Muscle of back (tissue), 11 donors: ENCODE results near the gene RHBDD3. TPM values are rescaled to one million over a fixed set of nuclear protein-coding genes. Genes with fewer than 3 reads are reported as not detected.
"Not testable (repeated sequence)": the region's sequence is repeated elsewhere in the genome, so short reads cannot be mapped to it uniquely, and the experiment has no call there.

Source experiments
- DNase-seq, 3 donors: peaks; one replicate each; pipeline versions ENCODE4 v3.0.0 to v3.0.0-alpha.2; 2013
- polyA plus RNA-seq, 10 donors: library from polyadenylated mRNA; unstranded; fragments of 120-200 nt; gene quantifications; one replicate each; pipeline ENCODE4 v1.2.1, GENCODE V29; 2013; ENCODE audit not compliant: insufficient read length in 10 of 10

Gene RHBDD3
- polyA plus RNA-seq, 10 donors: 18.1 to 25.4 (median 21.7) TPM

DNA sequence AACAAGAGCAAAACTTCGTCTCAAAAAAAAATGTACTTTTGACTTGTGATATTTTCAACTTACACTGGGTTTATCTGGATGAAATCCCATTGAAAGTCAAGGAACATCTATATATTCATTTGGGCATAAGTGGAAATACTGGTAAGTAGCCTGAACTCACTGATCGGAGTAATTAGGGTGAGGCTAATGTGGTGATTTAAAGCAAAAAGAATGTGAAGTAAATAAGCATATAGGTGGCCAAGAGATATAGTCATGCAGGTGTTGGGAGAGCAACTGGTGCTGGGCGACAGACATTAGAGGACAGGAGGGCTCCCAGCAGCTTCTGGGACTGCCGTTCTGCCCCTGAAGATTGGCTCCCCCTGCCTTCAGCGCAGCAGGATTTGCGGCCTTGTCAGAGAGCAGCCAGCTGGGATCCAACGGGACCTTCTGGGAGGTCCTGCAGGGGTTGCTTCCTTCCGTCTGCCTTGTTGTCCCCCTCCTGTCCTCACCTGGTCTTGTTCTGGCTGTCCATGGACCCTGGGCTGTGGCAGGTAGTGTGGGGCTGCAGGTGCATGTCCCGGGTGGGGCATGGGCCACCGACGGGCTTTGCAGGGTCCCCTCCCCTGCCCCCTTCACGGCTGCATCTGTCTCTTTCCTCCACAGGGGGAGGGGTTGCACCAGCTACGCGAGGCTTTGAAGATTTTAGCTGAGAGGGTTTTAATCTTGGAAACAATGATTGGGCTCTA lies 14.1 kb downstream of the RHBDD3 start:
- no peak for DNase-seq

DNA sequence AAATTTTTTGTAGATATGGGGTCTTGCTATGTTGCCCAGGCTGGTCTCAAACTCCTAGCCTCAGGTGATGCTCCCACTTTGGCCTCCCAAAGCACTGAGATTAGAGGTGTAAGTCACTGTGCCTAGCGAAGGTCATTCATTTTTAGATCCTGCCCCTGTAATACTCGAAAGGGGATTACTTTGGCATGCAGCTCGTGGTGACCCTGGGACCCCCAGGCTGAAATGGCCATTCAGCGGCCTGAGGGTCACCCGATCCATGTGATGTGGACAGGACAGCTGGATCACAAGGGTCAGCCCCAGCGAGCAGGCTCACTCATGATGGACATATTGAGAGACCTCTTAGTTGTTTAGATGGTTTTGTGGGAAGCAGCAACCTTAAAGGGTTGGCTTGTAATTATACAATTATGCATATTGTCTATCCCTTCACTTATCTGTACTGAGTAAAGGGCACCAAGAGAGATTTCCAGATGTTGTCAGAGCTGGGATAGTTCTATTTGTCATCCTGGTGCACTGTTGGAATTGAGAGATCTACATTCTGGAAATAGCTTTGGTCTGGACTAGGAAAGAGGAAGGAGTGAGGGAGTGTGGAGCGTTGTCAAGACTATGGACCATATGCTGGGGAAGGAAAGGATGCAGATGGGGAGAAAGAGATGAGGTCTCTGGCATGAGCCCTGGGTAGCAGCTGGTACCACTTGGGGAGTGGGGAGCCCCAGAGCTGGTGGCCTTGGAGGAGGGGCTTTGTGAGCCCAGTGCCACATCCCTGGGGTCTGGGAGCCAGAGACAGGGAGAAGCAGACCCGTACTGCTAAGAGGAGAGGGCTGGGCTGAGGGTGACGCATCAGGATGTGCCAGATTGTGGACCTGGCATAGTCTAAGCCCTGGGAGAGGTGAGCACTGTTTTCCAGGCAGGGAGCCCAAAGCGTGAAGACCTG lies 15.5 kb downstream of the RHBDD3 start:
- no peak for DNase-seq

DNA sequence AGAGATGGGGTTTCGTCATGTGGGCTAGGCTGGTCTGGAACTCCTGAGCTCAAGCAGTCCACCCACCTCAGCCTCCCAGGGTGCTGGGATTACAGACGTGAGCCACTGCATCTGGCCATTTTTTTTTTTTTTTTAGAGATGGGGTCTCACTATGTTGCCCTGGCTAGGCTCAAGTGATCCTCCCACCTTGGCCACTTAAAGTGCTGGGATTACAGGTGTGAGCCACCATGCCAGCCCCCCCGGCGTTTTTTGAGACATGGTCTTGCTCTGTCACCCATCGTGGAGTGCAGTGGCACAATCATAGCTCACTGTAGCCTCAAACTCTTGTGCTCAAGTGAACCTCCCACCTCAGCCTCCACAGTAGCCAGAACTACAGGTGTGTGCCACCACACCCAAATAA lies 16.5 kb downstream of the RHBDD3 start:
- no peak for DNase-seq

DNA sequence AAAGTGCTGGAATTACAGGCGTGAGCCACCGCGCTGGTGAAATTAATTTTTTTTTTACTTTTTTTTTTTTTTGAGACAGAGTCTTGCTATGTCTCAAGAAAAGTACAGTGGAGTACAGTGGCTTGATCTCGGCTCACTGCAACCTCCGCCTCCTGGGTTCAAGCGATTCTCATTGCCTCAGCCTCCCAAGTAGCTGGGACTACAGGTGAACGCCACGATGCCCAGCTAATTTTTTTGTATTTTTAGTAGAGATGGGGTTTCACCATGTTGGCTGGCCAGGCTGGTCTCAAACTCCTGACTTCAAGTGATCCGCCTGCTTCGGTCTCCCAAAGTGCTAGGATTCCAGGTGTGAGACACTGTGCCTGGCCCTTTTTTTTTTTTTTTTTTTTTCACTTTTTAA lies 19.9 kb downstream of the RHBDD3 start:
- not testable (repeated sequence) for DNase-seq

DNA sequence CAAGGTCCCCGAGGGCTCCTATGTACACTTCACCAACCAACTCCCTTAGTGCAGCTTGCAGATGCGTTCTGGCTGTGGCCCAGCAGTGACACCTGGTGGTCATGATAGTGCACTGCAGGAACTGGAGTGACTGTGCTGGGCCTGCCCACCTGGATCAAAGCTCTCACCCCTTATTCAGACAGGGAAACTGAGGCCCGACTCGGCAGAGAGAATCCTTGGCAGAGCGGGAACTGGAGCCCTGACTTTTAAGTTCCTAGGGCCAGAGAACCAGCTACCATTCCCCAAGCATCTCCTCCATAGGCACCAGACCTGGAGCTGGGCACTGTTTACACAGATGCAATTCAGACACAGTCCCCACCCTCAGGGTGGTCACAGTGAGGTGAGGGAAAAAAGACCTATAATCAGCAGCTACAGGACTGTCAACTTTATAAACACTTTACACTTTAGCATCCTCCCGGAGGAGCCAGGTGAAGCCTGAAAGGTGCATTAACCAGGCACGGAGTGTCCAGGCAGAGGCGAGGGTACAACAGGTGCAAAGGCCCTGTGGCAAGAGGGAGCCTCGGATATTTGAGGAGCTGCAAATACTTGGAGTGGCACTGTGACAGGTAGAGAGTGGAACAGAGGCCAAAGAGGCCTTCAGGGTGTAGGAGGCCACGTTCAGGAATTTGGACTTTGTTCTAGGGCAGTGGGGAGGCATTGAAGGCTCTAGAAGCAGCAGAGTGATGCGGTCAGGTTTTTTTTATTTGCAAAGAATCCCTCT lies 22.0 kb downstream of the RHBDD3 start:
- DNase-seq: peak; percentile 48 to 77 (median 67)

DNA sequence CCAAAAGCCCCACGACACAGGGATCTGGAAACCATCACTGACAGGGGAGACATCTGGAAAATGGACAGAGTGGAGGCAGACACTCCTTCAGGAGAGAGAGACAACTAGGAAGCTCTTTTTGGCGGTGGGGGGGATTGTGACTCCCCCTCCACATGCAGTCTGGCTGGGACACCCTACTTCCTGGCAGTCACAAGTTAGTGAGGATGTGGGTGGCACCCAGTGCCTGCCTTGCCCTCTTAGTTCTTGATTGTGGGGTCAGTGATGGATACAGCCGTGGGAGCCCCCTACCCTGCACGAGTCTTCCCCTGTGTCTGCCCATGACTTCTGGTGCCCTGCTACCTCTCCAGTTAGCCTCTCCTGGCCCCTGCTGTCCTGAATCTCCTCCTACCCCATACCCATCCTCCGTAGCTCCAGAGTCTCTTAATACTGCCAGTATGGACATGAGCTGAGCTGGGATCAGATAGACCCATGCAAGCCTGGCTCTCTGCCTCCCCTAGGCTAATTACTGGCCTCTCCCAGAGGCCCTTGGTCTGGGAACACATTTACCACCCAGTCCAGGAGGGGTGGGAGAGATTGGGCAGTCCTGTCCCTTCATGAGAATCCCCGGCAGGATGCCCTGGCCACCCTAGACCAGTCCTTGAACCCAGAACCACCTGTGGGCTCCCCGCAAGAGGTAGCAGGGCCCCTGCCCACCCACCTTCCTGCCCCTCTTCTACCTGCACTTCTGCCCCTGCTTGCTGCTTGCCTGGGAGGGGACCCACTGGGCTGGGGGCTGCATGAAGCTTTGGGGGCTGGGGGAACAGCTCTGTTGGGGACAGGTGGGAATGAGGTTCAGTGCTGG lies 22.8 kb downstream of the RHBDD3 start:
- no peak for DNase-seq

DNA sequence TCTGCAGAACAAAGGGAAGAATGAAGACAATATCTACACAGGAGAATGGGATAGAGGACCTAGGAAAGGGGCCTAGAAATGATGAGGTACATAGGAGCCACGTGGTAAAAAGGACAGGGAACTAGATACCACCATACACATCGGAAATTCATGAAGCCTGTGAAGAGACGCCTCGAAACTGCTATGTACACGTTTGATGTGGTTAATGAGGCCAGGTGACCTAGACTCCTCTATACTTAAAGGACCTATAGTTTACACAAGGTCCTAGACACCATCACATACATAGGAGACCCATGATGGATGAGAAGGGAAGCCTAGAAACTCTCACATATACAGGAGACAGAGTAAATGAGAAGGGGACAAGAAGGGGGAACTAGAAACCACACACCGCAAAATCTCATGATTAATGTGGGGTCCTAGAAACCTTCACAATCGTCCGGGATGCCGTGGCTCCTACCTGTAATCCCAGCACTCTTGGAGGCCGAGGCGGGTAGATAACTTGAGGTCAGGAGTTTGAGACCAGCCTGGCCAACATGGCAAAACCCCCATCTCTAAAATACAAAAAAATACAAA lies 23.8 kb downstream of the RHBDD3 start:
- DNase-seq: no peak

DNA sequence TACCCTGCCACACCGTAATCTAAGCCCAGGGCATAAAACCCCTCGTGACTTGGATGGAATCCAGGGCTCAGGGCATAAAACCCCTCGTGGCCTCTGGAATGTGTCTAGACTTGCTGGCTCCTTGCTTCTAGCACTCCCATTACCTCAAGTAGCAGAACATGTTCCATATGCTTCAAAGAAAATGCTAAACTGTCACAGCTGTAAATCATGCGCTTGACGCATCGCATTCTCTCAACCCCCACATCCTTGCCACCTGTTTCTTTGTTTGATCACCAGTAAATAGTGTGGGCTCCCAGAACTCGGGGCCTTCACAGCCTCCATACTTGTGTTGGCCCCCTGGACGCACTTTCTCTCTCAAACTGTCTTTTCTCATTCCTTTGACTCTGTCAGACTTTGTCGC lies 27.3 kb downstream of the RHBDD3 start:
- DNase-seq: not testable (repeated sequence)

DNA sequence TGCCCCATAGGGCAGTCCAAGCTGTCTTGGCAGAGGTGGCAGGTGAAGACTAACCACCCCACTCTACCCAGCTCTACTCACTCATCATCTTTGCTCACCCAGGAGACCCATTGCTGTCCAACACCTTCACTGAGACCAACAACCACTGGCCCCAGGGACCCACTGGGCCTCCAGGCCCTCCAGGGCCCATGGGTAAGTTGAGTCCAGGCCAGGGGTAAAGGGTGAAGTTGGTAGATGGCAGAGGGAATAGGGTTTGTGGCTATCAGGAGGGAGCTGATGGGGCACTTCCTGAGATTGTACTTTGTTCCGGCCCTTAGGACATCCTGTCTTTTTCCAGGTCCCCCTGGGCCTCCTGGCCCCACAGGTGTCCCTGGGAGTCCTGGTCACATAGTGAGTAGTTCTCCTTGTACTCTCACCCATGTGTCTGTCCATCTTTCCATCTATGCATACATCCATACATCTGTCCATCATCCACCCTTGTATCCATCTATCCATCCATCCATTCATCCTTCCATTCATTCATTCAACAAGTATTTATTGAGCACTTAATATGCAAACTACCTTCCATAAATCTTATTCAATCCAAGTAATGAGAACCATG lies 34.4 kb downstream of the RHBDD3 start:
- no peak for DNase-seq

DNA sequence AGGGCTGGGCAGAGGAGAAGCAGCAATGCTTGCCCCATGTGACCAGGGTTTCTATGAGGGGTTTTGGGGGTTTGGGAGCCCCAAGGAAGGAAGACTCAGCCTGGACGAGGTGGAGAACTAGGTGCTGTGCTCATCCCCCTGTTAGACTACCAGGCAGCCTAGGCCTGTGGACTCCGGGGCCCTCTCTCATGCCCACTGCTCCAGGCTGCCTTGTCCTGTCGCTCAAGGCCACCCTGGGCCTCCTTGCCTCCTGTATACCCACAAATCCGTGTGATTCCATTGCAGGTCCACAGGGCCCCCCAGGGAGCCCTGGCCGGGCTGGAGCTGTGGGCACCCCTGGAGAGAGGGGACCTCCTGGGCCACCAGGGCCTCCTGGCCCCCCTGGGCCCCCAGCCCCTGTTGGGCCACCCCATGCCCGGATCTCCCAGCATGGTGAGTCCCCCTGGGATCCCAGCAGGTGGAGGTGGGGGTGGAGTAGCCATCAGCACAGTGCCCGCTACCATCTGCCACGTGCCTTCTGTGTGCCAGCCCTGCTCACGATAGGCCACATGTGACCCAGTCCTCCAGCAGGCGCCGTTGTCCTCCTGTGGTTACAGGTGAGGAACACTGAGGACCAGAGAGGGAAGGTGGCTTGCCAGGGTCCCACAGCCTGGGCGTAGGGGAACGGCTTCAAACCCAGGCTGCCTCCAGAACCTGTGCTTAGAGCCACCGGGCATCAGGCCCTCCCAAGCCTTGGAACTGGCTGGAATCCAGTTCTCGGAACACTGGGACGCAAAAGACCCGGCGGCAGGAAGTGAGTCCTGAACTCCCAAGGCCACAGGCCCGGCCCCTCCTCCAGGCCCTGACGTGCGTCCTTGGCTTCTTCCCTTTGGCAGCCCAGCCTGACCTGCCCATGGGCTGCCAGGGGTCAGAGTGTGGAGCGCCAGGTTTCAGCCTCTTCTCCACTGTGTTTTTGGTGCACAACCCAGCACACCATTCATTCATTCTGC lies 35.5 kb downstream of the RHBDD3 start:
- no peak for DNase-seq

DNA sequence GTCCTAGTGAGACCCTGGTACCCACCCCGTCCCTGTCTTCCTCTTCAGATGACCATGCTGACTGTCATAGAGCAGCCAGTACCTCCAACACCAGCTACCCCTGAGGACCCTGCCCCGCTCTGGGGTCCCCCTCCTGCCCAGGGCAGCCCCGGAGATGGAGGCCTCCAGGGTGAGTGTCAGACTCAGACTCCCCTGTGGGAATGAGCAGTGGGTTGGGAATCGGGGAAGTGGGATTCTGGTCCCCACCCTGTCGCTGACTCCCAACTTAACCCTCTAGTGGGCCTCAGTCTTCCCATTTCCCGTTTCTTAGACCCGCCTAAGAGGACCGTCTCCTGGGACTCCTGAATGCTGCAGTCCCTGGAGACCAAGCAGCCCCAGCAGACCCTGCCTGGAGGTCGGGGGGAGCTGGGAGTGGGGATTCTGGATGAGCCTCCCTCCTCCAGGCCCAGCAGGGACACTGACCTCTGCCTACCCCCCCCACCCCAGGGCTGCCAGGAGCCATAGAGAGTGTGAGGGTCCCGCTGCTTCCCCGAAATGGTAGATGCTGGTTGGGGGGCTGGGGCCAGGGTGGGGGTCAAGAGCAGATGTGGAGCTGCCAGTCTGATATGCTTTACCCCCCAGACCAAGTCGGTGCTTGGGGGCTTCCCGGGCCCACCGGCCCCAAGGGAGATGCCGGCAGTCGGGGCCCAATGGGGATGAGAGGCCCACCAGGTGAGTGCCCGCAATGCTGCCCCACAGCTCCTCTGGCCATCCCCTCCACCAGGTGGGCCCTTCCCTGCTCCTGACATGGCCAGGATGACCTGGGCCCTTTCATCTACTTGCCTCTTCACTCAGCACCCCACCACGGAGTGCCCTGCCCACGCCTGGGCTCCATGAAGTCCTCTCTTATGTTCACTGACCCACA lies 36.6 kb downstream of the RHBDD3 start:
- DNase-seq: no peak

DNA sequence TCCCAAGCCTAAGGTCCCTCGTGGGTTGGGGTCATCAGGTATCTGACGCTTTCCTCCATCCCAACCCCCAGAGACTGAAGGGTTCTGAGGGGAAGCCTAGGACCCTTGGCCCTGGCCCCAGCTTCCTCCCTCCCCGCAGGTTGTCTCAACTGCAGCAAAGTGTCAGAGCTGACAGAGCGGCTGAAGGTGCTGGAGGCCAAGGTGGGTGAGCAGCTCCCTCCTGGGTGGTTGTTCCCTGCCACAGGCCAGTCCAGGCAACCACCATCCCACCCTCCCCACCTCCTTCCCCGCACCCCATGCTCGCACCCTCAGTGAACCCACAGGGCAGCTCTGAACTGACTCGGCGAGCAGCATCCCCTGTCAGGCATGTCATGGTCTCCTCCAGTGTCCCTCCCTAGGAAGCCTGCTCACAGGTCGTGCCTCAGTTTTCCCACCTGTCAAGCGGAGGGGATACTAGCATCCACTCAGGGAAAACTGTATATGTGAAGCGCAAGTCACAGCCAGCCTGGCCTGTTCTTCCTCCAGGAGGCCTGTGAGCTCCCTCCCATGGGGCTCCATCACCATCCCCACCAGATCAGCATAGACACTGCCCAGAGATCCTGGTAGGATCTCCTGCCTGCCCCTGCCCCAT lies 41.3 kb downstream of the RHBDD3 start:
- no peak for DNase-seq

DNA sequence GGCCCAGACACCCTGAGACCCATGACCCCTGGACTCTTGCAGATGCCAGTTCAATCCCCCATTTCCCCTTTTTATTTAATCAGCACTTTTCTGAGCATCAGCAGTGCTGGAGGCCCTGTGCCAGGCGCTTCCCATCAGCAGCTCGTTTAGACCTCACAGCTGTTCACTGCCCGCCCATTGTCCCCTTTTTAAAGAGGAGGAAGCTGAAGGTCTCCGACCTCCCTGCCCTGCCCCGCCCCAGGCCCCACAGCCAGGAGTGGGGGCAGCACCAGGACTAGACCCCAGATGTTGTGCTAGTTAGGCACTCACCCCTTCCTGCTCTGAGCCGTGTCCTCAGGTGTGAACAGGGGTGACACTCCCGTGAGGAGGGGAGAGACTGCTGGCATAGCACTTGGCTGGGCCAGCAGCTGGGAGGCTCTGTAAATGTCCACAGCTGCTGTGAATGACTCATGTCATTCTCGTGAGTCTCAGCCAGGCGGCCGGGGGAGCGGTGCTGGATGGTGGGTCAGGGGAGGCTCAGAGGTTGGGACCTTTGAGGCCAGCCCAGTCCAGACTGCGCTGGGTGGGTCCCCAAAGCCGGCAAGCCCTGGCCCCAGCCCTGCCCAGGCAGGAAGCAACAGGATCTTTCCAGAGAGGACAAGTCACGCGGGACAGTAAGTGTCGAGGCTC lies 42.2 kb downstream of the RHBDD3 start:
- DNase-seq: peak; percentile 59 to 90 (median 73)

DNA sequence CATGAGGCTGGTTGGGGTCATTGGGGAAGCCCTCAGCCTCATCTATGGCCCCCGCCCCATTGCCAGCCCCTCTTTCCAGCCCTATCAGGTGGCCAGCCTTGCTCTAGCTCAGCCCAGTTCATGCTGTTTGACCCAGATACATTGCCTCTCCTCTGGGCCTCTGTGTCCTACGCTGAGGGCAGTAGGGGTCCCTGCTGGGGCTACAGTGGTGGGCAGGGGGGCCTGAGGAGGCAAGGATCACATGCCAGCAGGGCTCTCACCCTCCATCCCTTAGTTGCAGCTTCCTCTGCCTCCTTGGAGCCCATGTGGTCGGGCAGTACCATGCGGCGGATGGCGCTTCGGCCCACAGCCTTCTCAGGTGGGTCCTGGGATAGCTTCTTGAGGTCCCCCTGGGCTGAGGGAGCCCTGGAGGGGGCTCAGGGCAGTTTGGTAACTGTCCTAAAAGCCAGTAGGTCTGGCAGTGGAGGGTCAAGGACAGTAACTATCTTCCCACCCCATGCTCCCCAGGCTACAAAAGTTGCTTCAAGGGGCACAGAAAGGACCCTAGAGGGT lies 42.8 kb downstream of the RHBDD3 start:
- DNase-seq: no peak

DNA sequence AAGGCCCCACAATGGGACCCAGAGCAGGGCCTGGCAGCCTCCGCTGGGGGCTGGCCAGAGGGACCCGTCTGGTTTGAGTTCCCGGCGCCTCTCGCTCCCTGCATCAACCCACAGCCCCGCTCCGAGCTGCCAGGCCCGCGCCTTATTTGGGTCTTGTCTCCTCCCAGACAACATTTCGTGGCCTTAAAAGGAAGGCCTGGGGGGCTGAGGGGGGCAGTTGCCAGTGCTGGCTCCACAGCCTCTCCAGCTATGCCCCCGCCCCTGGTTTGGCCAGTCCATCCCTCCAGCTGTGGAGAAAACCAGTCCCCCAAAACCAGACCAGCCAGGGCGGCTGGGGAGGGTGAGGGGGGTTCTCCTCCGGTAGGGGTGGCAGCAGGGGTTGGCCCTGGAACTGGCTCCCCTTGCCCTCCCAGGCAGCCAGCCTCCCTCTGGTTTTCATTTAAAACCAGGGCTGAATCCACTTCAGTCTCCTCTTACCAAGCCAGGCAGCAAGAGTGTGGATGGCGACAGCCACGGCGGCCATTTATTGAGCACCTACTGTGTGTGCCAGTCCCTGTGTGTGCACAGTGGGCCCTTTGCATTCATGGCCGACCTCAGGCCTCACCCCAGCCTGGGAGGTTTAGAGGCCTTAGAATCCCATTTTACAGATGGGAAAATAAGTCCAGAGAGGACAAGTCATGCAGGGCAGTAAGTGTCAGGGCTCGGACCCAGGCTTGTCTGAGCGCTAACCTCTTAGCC lies 43.5 kb downstream of the RHBDD3 start:
- peak in 2 of 3 donors; percentile 34 to 62 for DNase-seq
